GM10248 (cell line): Measurements from ENCODE around the gene THRAP3.

Source experiments
- CTCF ChIA-PET: fragments of 300-600 bp; sonication (Branson Sonifier 250); formaldehyde crosslinking; extraction: SDS; loops from one replicate; lab custom pipeline; 2021; ENCODE audit warnings: antibody characterized with exemption; lab: Yijun Ruan, JAX
- POLR2A ChIA-PET: fragments of 350-650 bp; sonication (Branson Sonifier 250); formaldehyde crosslinking; extraction: SDS; loops from one replicate; lab custom pipeline; 2020; ENCODE audit warnings: antibody characterized with exemption; lab: Yijun Ruan, JAX
- DNase-seq: peaks from one replicate; pipeline ENCODE4 v3.0.0; 2012; ENCODE audit errors: extremely low spot score
- TF ChIP-seq, protein P1 (sequence below): IDR thresholded peaks from 2 replicates; pipeline ENCODE4 v1.5.1; 2012; ENCODE audit warnings: mild to moderate bottlenecking, low read depth; ENCODE audit errors: extremely low read depth, missing control alignments, control extremely low read depth

The THRAP3 gene

DNA sequence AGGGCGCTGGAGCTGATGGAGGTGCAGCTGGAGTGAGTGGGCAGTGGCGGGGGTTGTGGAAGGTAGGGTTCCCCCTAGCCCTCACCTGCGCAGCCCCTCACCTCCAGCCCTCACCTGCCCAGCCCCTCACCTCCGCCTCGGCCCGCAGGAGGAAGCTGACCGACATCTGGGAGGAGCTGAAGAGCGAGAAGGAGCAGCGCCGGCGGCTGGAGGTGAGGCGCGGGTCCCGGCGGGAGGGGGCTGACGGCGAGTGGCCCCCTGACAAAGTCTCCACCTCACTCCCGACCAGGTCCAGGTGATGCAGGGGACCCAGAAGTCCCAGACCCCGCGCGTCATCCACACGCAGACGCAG is 96.5 kb downstream of the THRAP3 start:
- no peak for DNase-seq
- POLR2A ChIA-PET: interaction anchor here (1.0 kb wide), 1 partner anchor 14 kb away, joined by 3 read pairs; no protein-coding TSS in a partner anchor
- TF ChIP-seq, protein P1, sequence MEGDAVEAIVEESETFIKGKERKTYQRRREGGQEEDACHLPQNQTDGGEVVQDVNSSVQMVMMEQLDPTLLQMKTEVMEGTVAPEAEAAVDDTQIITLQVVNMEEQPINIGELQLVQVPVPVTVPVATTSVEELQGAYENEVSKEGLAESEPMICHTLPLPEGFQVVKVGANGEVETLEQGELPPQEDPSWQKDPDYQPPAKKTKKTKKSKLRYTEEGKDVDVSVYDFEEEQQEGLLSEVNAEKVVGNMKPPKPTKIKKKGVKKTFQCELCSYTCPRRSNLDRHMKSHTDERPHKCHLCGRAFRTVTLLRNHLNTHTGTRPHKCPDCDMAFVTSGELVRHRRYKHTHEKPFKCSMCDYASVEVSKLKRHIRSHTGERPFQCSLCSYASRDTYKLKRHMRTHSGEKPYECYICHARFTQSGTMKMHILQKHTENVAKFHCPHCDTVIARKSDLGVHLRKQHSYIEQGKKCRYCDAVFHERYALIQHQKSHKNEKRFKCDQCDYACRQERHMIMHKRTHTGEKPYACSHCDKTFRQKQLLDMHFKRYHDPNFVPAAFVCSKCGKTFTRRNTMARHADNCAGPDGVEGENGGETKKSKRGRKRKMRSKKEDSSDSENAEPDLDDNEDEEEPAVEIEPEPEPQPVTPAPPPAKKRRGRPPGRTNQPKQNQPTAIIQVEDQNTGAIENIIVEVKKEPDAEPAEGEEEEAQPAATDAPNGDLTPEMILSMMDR: no peak
- CTCF ChIA-PET: interaction anchor here (1.3 to 1.7 kb wide), 2 partner anchors 14 to 21 kb away, joined by 3 to 5 read pairs; partner anchors contain the start of gene SH3D21

DNA sequence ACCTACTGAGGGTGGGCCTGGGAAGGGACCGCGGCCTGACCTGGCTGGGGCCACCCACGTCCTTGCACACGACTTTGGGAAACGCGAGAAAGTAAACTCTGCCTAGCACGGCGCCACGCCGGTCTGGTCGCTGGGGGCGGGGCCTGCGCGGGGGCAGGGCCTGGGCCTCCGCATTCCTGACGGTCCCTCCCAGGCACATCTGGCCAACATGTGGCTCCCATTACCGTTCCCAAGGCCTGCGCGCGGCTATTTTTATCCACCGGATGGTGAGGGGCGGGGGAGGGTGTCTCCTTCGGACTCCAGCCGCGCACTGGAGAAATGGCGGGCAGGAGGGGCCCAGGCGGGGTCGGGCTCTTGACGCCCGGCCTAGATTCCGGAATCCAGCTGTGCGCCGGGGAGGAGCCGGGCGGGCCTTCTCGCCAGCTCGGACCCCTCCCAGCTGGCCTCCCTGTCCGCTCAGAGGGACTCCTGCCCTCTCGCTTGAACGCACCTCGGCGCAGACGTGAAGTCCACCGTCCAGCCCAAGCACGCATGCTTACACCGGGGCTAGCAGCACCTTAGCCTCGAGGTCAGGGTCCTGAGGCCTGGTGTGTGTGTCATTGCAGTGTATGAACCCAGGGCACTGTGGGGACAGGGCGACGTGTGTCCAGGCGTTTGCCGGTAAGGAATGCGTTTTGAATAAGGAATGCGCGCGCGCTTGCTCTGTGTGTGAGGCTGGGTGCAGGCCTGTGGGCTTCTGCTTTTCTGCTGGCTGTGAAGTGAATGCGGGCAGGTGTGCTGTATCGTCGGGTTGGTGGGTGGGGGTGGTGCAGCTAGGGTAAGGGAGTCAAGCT is 97.1 kb downstream of the THRAP3 start:
- ChIA-PET POLR2A (interaction anchor here (1.0 kb wide), 2 partner anchors 14 to 15 kb away, joined by 3 read pairs; partner anchors contain the start of gene SH3D21), CTCF (interaction anchor here (1.3 to 1.7 kb wide), 2 partner anchors 10 to 15 kb away, joined by 4 to 5 read pairs; partner anchors contain the start of gene SH3D21)
- peak; percentile 50 for DNase-seq
- TF ChIP-seq, protein P1: no peak

DNA sequence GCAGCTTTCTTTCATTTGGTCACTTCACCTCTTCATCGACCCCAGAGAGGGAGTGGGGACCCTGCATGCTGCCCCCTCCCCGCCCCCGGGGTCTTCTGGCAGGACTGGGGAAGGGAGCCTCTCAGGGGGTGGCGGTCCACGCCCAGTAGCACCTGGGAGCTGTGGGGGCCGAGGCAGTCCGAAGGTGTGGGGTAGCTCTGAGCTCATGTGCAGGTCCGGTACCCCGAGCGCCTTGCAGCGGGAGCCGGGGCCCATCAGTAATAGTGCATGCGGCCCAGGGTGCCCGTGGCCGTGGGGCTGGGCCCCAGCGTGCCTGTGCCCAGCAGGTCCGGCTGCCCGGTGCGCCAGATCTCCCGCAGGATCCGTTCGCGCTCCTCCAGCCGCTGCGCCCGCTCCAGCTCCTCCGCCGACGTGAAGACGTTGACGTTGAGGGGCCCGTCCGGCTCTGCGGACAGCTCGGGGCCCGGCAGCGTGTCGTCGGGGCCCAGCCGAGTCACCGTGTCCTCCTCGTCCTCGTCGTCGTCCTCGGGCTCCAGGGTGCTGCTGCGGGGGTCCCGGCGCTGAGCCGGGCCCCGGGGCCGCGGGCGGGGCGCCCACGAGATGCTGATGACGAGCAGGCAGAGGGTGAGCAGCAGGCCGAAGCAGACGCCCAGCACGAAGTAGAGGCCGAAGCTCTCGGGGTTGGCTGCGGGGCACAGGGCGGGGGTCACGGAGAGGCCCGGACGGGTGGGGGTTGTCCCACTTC is 98.0 kb downstream of the THRAP3 start:
- ChIA-PET POLR2A (interaction anchor here (1.0 kb wide), 1 partner anchor 16 kb away, joined by 3 read pairs; the partner anchor contains the start of gene SH3D21), CTCF (interaction anchor here (1.3 to 2.5 kb wide), 3 partner anchors 11 to 60 kb away, joined by 4 to 10 read pairs (median 5); partner anchors contain the start of gene SH3D21)
- TF ChIP-seq, protein P1: no peak
- no peak for DNase-seq

DNA sequence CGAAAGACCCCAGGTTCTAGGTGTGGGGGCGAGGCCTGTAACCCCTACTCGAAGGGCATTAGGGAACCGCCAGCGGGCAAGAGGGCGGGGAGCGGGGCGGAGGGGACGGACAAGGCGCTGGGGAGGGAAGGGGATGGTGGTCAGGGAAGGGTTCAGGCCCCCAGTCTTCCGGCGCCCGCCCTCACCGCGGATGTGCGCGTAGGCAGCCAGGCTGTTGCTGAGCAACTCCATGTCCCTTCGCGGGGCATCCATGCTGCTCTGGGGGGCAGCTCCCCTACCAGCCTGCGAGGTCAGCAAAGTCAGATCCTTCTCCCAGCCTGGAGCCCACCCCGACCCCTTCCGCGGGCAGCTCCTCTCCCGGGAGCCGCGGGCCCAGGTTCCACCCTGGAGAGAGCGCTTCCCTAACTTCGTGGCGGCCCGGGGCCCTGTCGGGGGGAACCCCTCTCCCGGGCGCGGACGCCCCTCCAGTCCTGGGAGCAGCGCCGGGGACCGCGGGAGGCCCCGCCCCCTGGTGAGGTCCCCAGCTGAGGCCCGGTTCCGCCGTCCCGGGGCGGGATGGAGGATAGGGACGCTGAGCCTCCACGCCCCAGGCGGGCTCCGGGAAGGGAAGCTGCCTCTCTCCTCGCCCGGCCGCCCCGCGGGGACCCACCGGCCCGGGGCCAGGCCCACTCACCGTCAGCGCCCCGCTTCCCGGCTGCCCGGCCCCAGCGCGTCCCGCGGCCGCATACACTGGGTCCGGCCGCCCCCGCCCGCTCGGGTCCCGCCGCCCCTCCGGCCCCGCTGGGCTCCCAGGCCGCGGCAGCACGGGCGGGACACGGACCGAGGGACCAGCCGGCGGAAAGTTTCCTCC is 98.8 kb downstream of the THRAP3 start:
- TF ChIP-seq, protein P1: no peak
- POLR2A ChIA-PET: interaction anchor here (1.0 kb wide), 2 partner anchors 17 to 173 kb away, joined by 3 read pairs; partner anchors contain the start of genes SH3D21 and TRAPPC3
- peak; percentile 70 for DNase-seq
- CTCF ChIA-PET: interaction anchor here (0.8 to 2.5 kb wide), 5 partner anchors 12 to 63 kb away, joined by 3 to 11 read pairs (median 5); no protein-coding TSS in a partner anchor

DNA sequence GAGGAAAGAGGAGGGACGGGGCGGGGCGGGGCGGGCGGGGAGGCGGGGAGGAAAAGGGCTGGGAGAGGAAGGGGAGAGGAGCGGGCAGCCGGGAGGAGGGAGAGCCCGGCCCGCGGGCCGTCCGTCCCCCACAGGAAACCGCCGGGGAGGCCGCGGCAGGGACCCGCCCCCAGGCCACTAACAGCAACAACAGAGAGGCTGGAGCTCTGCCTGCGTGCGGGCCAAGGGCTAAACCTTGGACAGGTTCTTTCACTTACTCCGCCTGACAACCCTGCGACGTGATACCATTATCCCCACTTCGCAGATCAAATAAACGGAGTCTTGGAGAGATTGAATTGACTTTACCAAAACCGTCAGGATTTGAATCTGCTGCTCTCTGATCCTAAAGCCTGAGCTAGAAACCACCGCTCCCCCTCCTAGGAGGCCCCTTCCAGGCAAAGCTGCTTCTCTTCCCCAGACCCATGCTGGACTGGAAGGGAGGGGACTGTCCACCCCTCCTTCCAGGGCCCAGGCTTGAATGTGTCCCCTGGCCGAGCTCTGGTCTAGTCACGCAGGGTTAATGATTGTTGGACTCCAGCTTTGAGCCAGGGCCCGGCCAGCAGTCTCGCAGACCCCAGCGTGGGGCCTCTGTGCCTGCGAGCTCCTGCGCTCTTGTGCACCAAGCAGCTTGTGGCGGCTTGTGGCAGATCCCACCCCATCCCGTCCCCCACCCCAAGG is 99.6 kb downstream of the THRAP3 start, which contains the start of gene EVA1B:
TSS of gene EVA1B (minus strand) at position 10 of the 717 bp plus-strand sequence. CDS start 608 bp downstream, outside the sequence.
- CTCF ChIA-PET: interaction anchor here (0.8 to 2.5 kb wide), 7 partner anchors 17 to 98 kb away, joined by 3 to 11 read pairs (median 5); partner anchors contain the start of gene SH3D21
- TF ChIP-seq, protein P1: no peak
- POLR2A ChIA-PET: interaction anchor here (1.0 kb wide), 2 partner anchors 18 to 174 kb away, joined by 3 read pairs; partner anchors contain the start of genes SH3D21 and TRAPPC3
- DNase-seq: peak; percentile 79
